H1 (cell line): Measurements from ENCODE around the gene DDB1. TPM values are rescaled to one million over a fixed set of nuclear protein-coding genes. Genes with fewer than 3 reads are reported as not detected.

Experiments
- CTCF ChIA-PET: fragments of 300-600 bp; sonication (Branson Sonifier 250); formaldehyde crosslinking; loops from one replicate; lab custom pipeline; 2021; ENCODE audit not compliant: partially characterized antibody; lab: Charles Lee
- POLR2A ChIA-PET: fragments of 300-600 bp; sonication (Branson Sonifier 250); formaldehyde crosslinking; loops from one replicate; lab custom pipeline; 2021; ENCODE audit warnings: inconsistent platforms; ENCODE audit not compliant: partially characterized antibody; lab: Charles Lee
- DNase-seq, 2 experiments: peaks; one replicate each; pipeline versions ENCODE4 v3.0.0 to v3.0.0-alpha.2; 2010 to 2022; ENCODE audit warnings: low spot score in 2 of 2, low read depth in 1 of 2, mixed read lengths in 1 of 2
- FAIRE-seq: peaks from 2 replicates; lab custom pipeline; 2011; peaks lifted over from hg19 to GRCh38; lab: Jason Lieb, UNC
- H2AFZ ChIP-seq: 2 replicates; pipeline ENCODE4 v1.8.1; 2012; ENCODE audit warnings: low read length, inconsistent platforms
- H2AK5ac ChIP-seq: 2 replicates; pipeline ENCODE4 v1.6.1; 2013; ENCODE audit warnings: low read depth, low read length
- H2BK120ac ChIP-seq: replicated peaks from 2 replicates; pipeline ENCODE3; 2013; ENCODE audit warnings: low read depth, low read length, inconsistent platforms
- H2BK12ac ChIP-seq: 2 replicates; pipeline ENCODE4 v1.6.1; 2013; ENCODE audit warnings: low read depth, low read length
- H2BK15ac ChIP-seq: 2 replicates; pipeline ENCODE4 v1.6.1; 2013; ENCODE audit warnings: low read length
- H2BK20ac ChIP-seq: 2 replicates; pipeline ENCODE4 v1.6.1; 2013; ENCODE audit warnings: low read length
- H2BK5ac ChIP-seq: 2 replicates; pipeline ENCODE4 v1.6.1; 2013; ENCODE audit warnings: low read depth, low read length
- H3K14ac ChIP-seq: 2 replicates; pipeline ENCODE4 v1.6.1; 2013; ENCODE audit warnings: inconsistent platforms; ENCODE audit not compliant: insufficient read length
- H3K18ac ChIP-seq: 2 replicates; pipeline ENCODE4 v1.6.1; 2013; ENCODE audit warnings: low read length; ENCODE audit errors: extremely low read depth
- H3K23ac ChIP-seq: 2 replicates; pipeline ENCODE4 v1.6.1; 2013; ENCODE audit warnings: inconsistent platforms; ENCODE audit not compliant: insufficient read length
- H3K23me2 ChIP-seq: 2 replicates; pipeline ENCODE4 v1.6.1; 2013; ENCODE audit warnings: low read depth, low read length
- H3K27ac ChIP-seq: 2 replicates; pipeline ENCODE4 v1.6.1; 2011; ENCODE audit warnings: low read depth, low read length, inconsistent platforms
- H3K27me3 ChIP-seq, 4 experiments: replicated peaks in 1 of 4; 1 replicate in 1 of 4; 2 replicates in 3 of 4; pipeline versions ENCODE4 v1.6.1 to v1.8.1; 2011 to 2013; ENCODE audit warnings: low read length in 3 of 4, mild to moderate bottlenecking in 3 of 4, inconsistent platforms in 2 of 4, mixed read lengths in 2 of 4, moderate library complexity in 1 of 4; ENCODE audit not compliant: control insufficient read depth in 3 of 4, insufficient read depth in 3 of 4; ENCODE audit errors: extremely low read depth in 1 of 4
- H3K36me3 ChIP-seq, 4 experiments: 2 replicates each; pipeline versions ENCODE4 v1.6.1 to v1.8.1; 2011 to 2013; ENCODE audit warnings: mild to moderate bottlenecking in 4 of 4, low read length in 3 of 4, moderate library complexity in 2 of 4, control low read depth in 1 of 4, inconsistent platforms in 1 of 4; ENCODE audit not compliant: insufficient read depth in 4 of 4, control insufficient read depth in 2 of 4
- H3K4ac ChIP-seq: replicated peaks from 2 replicates; pipeline ENCODE3; 2013; ENCODE audit warnings: low read length, low read depth, mixed read lengths, inconsistent platforms; ENCODE audit not compliant: insufficient read length
- H3K4me1 ChIP-seq, 4 experiments: replicated peaks in 1 of 4; 1 replicate in 1 of 4; 2 replicates in 3 of 4; pipeline versions ENCODE4 v1.6.1 to v1.8.1; 2011 to 2013; ENCODE audit warnings: low read length in 3 of 4, inconsistent platforms in 2 of 4, mixed read lengths in 1 of 4; ENCODE audit not compliant: insufficient read depth in 4 of 4, control insufficient read depth in 3 of 4
- H3K4me2 ChIP-seq, 2 experiments: 2 replicates each; pipeline versions ENCODE4 v1.6.1 to v1.8.1; 2011 to 2013; ENCODE audit warnings: low read depth in 2 of 2, low read length in 2 of 2, control low read depth in 1 of 2, inconsistent platforms in 1 of 2, mild to moderate bottlenecking in 1 of 2; ENCODE audit not compliant: insufficient read depth in 1 of 2
- H3K4me3 ChIP-seq, 4 experiments: fragments of 200-600, 300-600 bp in 1 of 4; sonication (generic), shearing (Covaris generic), sonication (Bioruptor Twin) in 1 of 4; 2 replicates each; pipeline versions ENCODE4 v1.5.1 to v1.8.1; 2011 to 2016; ENCODE audit warnings: low read length in 4 of 4, low read depth in 3 of 4, control low read depth in 2 of 4, inconsistent platforms in 2 of 4, mild to moderate bottlenecking in 2 of 4, mixed read lengths in 1 of 4, moderate library complexity in 1 of 4; ENCODE audit not compliant: insufficient read depth in 2 of 4; ENCODE audit errors: extremely low read depth in 1 of 4
- H3K56ac ChIP-seq: replicated peaks from 2 replicates; pipeline ENCODE3; 2013; ENCODE audit warnings: low read depth, mild to moderate bottlenecking, mixed read lengths, low read length, inconsistent platforms; ENCODE audit not compliant: insufficient read length
- H3K79me1 ChIP-seq: 2 replicates; pipeline ENCODE4 v1.6.1; 2013; ENCODE audit warnings: low read depth, low read length, control low read depth
- H3K79me2 ChIP-seq, 2 experiments: 2 replicates each; pipeline versions ENCODE4 v1.6.1 to v1.8.1; 2012 to 2013; ENCODE audit warnings: low read length in 2 of 2, mild to moderate bottlenecking in 2 of 2, inconsistent platforms in 1 of 2; ENCODE audit not compliant: insufficient read depth in 2 of 2, control insufficient read depth in 1 of 2
- H3K9ac ChIP-seq, 4 experiments: replicated peaks in 1 of 4; 1 replicate in 1 of 4; 2 replicates in 3 of 4; pipeline versions ENCODE4 v1.6.1 to v1.8.1; 2011 to 2013; ENCODE audit warnings: low read depth in 3 of 4, low read length in 3 of 4, control low read depth in 2 of 4, mild to moderate bottlenecking in 2 of 4, moderate library complexity in 2 of 4, inconsistent platforms in 1 of 4; ENCODE audit errors: extremely low read depth in 1 of 4
- H3K9me3 ChIP-seq, 2 experiments: 2 replicates each; pipeline versions ENCODE4 v1.6.1 to v1.8.1; 2012 to 2013; ENCODE audit warnings: mild to moderate bottlenecking in 2 of 2, moderate library complexity in 2 of 2, control low read depth in 1 of 2, inconsistent platforms in 1 of 2, low read depth in 1 of 2, low read length in 1 of 2, mixed read lengths in 1 of 2; ENCODE audit not compliant: insufficient read depth in 2 of 2
- H4K20me1 ChIP-seq, 2 experiments: replicated peaks in 1 of 2; 2 replicates each; pipeline versions ENCODE3 to v1.8.1; 2011 to 2013; ENCODE audit warnings: inconsistent platforms in 2 of 2, low read length in 2 of 2, mild to moderate bottlenecking in 1 of 2; ENCODE audit not compliant: insufficient read depth in 2 of 2, control insufficient read depth in 1 of 2
- H4K5ac ChIP-seq: 2 replicates; pipeline ENCODE4 v1.6.1; 2013; ENCODE audit warnings: low read length, low read depth, mixed read lengths, inconsistent platforms; ENCODE audit not compliant: insufficient read length
- H4K8ac ChIP-seq: 2 replicates; pipeline ENCODE4 v1.8.0; 2013; ENCODE audit warnings: mild to moderate bottlenecking, moderate library complexity, low read length, inconsistent platforms; ENCODE audit not compliant: insufficient read depth; ENCODE audit errors: extremely low read depth
- H4K91ac ChIP-seq: replicated peaks from 2 replicates; pipeline ENCODE3; 2013; ENCODE audit warnings: low read length, mixed read lengths, inconsistent platforms; ENCODE audit not compliant: insufficient read length
- BRCA1 ChIP-seq: IDR thresholded peaks from 2 replicates; pipeline ENCODE4 v1.6.1; 2012; ENCODE audit warnings: low read depth, low read length, improper control_type of control experiment
- CHD1 ChIP-seq: IDR thresholded peaks from 2 replicates; pipeline ENCODE4 v1.6.1; 2012; ENCODE audit warnings: low read depth, low read length, improper control_type of control experiment
- CHD2 ChIP-seq: IDR thresholded peaks from 2 replicates; pipeline ENCODE4 v1.6.1; 2012; ENCODE audit warnings: low read length, improper control_type of control experiment
- GABPA ChIP-seq: IDR thresholded peaks from 2 replicates; pipeline ENCODE4 v1.6.1; 2011; ENCODE audit warnings: mild to moderate bottlenecking, low read length, moderate library complexity, borderline replicate concordance; ENCODE audit not compliant: insufficient read depth
- KDM4A ChIP-seq: IDR thresholded peaks from one replicate; pipeline ENCODE4 v1.7.1; 2012; ENCODE audit warnings: low read depth, mild to moderate bottlenecking, moderate library complexity, low read length, inconsistent platforms; ENCODE audit not compliant: severe bottlenecking
- SIRT6 ChIP-seq: IDR thresholded peaks from one replicate; pipeline ENCODE4 v1.7.1; 2012; ENCODE audit warnings: low read length, inconsistent platforms
- SP1 ChIP-seq: IDR thresholded peaks from 2 replicates; pipeline ENCODE4 v1.6.1; 2011; ENCODE audit warnings: low read depth, low read length
- SUZ12 ChIP-seq: fragments of 200-600 bp; sonication (generic); IDR thresholded peaks from 2 replicates; pipeline ENCODE4 v1.6.1; 2012; ENCODE audit warnings: mild to moderate bottlenecking, inconsistent platforms, low read length, moderate library complexity, mixed read lengths
- TAF7 ChIP-seq: optimal IDR thresholded peaks from 2 replicates; pipeline ENCODE3; 2011; ENCODE audit warnings: low read depth, mild to moderate bottlenecking, inconsistent platforms, low read length, moderate library complexity, borderline replicate concordance
- TBP ChIP-seq: IDR thresholded peaks from 2 replicates; pipeline ENCODE4 v1.6.1; 2011; ENCODE audit warnings: low read depth, low read length, improper control_type of control experiment
- ZNF274 ChIP-seq: IDR thresholded peaks from 2 replicates; pipeline ENCODE4 v1.7.0; 2012; ENCODE audit warnings: low read length, borderline replicate concordance; ENCODE audit errors: extremely low read depth
- polyA plus RNA-seq, 7 experiments: library from polyadenylated mRNA; depleted of rRNA in 3 of 7; stranded (reverse) in 5 of 7; unstranded in 2 of 7; fragments of >200 nt in 5 of 7; fragments of 200-250 nt in 2 of 7; gene quantifications; 1 replicate in 5 of 7; 2 replicates in 1 of 7; 4 replicates in 1 of 7; pipeline versions ENCODE4 v1.2.1 to v1.2.3, GENCODE V29; 2011 to 2013; ENCODE audit warnings: missing spikeins in 2 of 7, mixed read lengths in 2 of 7
- total RNA-seq: library from RNA; stranded (reverse); fragmentation: NEBNext Ultra II Directional; extraction: Animal tissue kit (Norgen Biotek cat#: 25700); gene quantifications from 2 replicates; pipeline ENCODE4 v1.2.1, GENCODE V29; 2021

Gene DDB1
- total and polyA plus RNA-seq, 2 of the 8 experiments (the other 6 are each of a cell fraction or from before 2014, with no cell fraction given) = 275 to 306 TPM

- H3K23me2 ChIP-seq = peaks cover 5% of the 10 kb centered on the region; the same call in 1 of the 2 replicates
- H3K4me2 ChIP-seq = no peak overlapping the region
- no peak overlapping the region for H2AFZ ChIP-seq
- TF ChIP-seq GABPA = no peak
- no peak for TF ChIP-seq CHD2
- no peak for TF ChIP-seq TBP
- no peak for TF ChIP-seq KDM4A
- no peak for TF ChIP-seq SUZ12
- no peak for TF ChIP-seq SP1
- TF ChIP-seq SIRT6 = no peak
- TF ChIP-seq BRCA1 = no peak
- no peak for TF ChIP-seq CHD1
- TF ChIP-seq TAF7 = no peak
- TF ChIP-seq ZNF274 = no peak
- H3K79me1 ChIP-seq = peaks cover 4% of the 10 kb centered on the region; the same call in 1 of the 2 replicates
- no peak overlapping the region for H2BK120ac ChIP-seq
- H2AK5ac ChIP-seq = no peak overlapping the region
- no peak for FAIRE-seq
- no peak overlapping the region for H3K4me3 ChIP-seq
- CTCF ChIA-PET = interaction anchor here (1.0 to 3.4 kb wide), 4 partner anchors 9 to 58 kb away, joined by 3 to 19 read pairs (median 9); no protein-coding TSS in a partner anchor
- H3K4ac ChIP-seq = no peak overlapping the region
- H3K23ac ChIP-seq = no peak overlapping the region
- DNase-seq = no peak
- H3K27ac ChIP-seq = no peak overlapping the region
- peaks cover 24 to 66% (median 58%) of the 10 kb centered on the region in 4 experiments for H3K36me3 ChIP-seq
- H3K14ac ChIP-seq = no peak overlapping the region
- H3K18ac ChIP-seq = no peak overlapping the region
- H4K8ac ChIP-seq = no peak overlapping the region
- H3K56ac ChIP-seq = no peak overlapping the region
- H3K4me1 ChIP-seq = peaks cover 0 to 3% (median 1%) of the 10 kb centered on the region in 4 experiments; a peak in 6 of 7 replicates
- H4K5ac ChIP-seq = no peak overlapping the region
- no peak overlapping the region for H2BK12ac ChIP-seq
- H3K9me3 ChIP-seq = no peaks in the 10 kb centered on the region
- POLR2A ChIA-PET = interaction anchor here (1.1 to 5.7 kb wide), 7 partner anchors 8 to 74 kb away, joined by 3 to 50 read pairs (median 4); partner anchors contain the start of genes CYB561A3 and TMEM138
- no peak overlapping the region for H2BK5ac ChIP-seq
- H3K27me3 ChIP-seq = no peaks in the 10 kb centered on the region
- no peak overlapping the region for H2BK20ac ChIP-seq
- H3K9ac ChIP-seq = no peak overlapping the region
- H2BK15ac ChIP-seq = no peak overlapping the region
- H3K79me2 ChIP-seq = peaks cover 23 to 61% of the 10 kb centered on the region in 2 experiments
- no peak overlapping the region for H4K91ac ChIP-seq
- H4K20me1 ChIP-seq = peaks cover 0 to 13% of the 10 kb centered on the region in 2 experiments
These were observed 5.2 kb downstream of the DDB1 start for GRCh38 chr11:61327669-61328071.
